ENCODE results near the gene DNAJB2.
A peak's percentile ranks its signal among the peaks of the same experiment; 100 is the strongest.

DNAJB2 gene

DNA sequence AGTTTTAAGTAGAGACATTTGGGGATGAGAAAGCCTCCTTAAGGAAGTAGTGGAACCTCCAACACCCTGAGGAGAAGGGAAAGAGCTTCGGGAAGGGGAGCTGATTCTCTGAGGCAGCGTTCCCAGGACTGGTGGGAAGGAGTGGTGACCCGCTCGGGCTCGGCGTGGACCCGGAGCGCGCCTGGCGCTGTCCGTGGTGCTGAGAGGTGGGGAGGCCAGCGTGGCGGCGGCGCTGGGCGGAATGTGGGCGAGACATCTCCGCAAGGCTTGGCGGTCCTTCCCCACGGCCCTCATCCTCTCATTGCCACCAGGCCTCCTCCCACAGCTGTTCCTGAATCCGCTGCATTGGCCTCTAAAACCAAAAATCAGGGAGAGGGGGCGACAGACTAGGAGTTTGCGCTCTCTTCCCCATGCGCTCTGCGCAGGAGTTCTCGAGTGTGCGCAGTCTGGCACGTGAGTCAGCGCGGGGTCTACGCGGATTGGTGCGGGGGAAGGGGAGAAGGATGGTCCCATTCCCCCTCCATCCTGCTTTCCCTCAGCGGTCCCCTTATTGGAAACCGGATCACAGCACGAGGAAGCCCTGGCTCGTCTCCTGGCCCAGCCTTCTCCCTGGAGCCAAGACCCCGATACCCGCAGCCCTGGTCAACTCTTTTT, 52.5 kb downstream of the DNAJB2 start:
- Histone ChIP-seq H4K20me1 (no peaks in the 10 kb centered on the region; a peak in 1 of 22 replicates), H3K36me3 (no peaks in the 10 kb centered on the region), H3K4me3 (no peak overlapping the region), H3K4me2 (no peak overlapping the region), H3K27me3 (no peaks in the 10 kb centered on the region), H3K27ac (no peak overlapping the region), H3K9me3 (replicated peaks in 1 of 11) (peaks cover 0 to 17% (median 0%) of the 10 kb centered on the region in 11 experiments; a peak in 7 of 22 replicates), H3K4me1 (peaks cover 0 to 36% (median 0%) of the 10 kb centered on the region in 10 experiments; a peak in 6 of 20 replicates), H3K9ac (no peak overlapping the region)
- TF ChIP-seq Cebpa-rat (IDR thresholded peaks at IDR 0.05) = no peak

DNA sequence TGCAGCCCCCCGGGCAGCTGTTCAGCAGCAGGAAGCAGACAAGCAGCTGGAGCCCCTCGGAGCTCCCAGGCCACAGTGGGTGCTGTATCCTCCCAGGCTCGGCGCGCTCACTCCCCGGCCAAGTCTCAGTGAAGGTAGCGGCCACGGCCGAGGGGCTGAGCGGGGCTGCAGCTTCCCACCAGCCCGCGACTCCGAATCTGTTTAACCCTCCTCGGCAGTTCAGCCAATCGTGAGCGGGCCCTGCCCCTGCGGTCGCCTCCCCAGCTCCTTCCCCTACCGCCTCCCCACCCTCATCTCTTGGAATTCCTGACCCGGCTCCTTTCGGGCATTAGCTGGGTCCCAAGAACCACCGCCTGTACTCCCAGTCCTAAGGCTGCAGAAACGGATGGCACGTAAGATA, 53.4 kb downstream of the DNAJB2 start, which contains the start of gene RESP18:
TSS of gene RESP18 (minus strand) at position 203 of the 400 bp plus-strand sequence.
- H4K20me1 ChIP-seq = no peaks in the 10 kb centered on the region; a peak in 1 of 22 replicates
- H3K4me3 ChIP-seq = no peak within 1 kb of the TSS
- peak within 1 kb of the TSS in 3 of 11 experiments; percentile 15 to 74 (median 39); a peak in 3 of 22 replicates for H3K27ac ChIP-seq
- peak within 1 kb of the TSS in 3 of 11 experiments; percentile 16 to 73 (median 47); a peak in 5 of 22 replicates for H3K4me2 ChIP-seq
- no peaks in the 10 kb centered on the region for H3K36me3 ChIP-seq
- H3K4me1 ChIP-seq = peaks cover 0 to 28% (median 0%) of the 10 kb centered on the region in 10 experiments; a peak in 6 of 20 replicates
- no peak for TF ChIP-seq Cebpa-rat (IDR thresholded peaks at IDR 0.05)
- H3K9me3 ChIP-seq (replicated peaks in 1 of 11) = peaks cover 0 to 26% (median 0%) of the 10 kb centered on the region in 11 experiments; a peak in 7 of 22 replicates
- peak within 1 kb of the TSS in 1 of 11 experiments; percentile 22; a peak in 1 of 22 replicates for H3K9ac ChIP-seq
- H3K27me3 ChIP-seq = no peaks in the 10 kb centered on the region

DNA sequence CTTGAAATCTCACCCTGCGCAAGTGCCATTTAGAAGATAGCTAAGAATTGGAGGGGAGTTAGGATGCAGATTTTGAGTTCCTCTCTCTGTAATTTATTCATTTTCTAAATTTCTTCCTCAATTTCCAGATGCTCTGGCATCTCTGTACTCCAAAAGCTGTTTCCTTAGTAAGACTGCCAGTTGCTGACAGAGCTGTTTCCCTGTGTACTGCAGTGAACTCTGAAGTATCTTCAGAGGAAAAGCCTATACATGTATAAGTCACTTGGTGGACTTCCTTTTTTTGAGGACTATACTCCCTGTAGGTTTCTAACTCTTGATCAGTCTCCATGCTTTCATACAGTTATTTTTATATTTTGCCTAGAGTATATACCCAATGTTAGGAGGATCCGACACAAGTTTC, 54.9 kb downstream of the DNAJB2 start:
- no peaks in the 10 kb centered on the region for H3K27me3 ChIP-seq
- peaks cover 0 to 26% (median 0%) of the 10 kb centered on the region in 10 experiments; a peak in 6 of 20 replicates for H3K4me1 ChIP-seq
- peak overlapping the region in 3 of 11 experiments; percentile 19 to 74 (median 61); a peak in 5 of 22 replicates for H3K4me2 ChIP-seq
- no peaks in the 10 kb centered on the region for H4K20me1 ChIP-seq
- H3K9ac ChIP-seq = peak overlapping the region in 2 of 11 experiments; percentile 40 to 49; a peak in 2 of 22 replicates
- no peak overlapping the region for H3K4me3 ChIP-seq
- no peaks in the 10 kb centered on the region for H3K36me3 ChIP-seq
- H3K27ac ChIP-seq = peak overlapping the region in 3 of 11 experiments; percentile 26 to 82 (median 74); a peak in 5 of 22 replicates
- TF ChIP-seq Cebpa-rat (IDR thresholded peaks at IDR 0.05) = no peak
- peaks cover 0 to 26% (median 0%) of the 10 kb centered on the region in 11 experiments; a peak in 7 of 22 replicates for H3K9me3 ChIP-seq (replicated peaks in 1 of 11)

DNA sequence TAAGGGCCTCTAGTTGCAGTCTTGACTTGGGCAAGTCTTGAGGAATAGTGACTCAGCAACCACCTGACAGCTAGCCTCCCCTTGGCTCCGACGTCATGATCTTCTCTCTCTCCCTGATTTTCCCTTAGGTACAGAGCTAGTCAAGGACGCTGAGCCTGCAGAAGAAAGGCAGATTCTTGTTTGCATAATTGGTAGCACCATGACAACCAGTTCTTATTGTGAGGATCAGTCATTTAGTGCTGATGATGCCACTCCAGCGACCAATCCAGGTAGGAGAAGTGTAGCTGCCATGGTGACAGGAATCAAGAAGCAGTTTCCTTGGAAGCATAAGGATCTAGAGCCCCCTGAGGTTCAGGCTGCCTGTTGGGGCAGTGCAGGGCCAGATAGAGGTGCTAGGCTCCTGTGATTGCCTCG, 56.2 kb downstream of the DNAJB2 start:
- Histone ChIP-seq H3K36me3 (no peaks in the 10 kb centered on the region), H4K20me1 (no peaks in the 10 kb centered on the region), H3K27me3 (no peaks in the 10 kb centered on the region), H3K4me2 (peak overlapping the region in 2 of 11 experiments; percentile 61 to 74; a peak in 4 of 22 replicates), H3K4me1 (peaks cover 0 to 26% (median 0%) of the 10 kb centered on the region in 10 experiments; a peak in 6 of 20 replicates), H3K9me3 (replicated peaks in 1 of 11) (peaks cover 0 to 26% (median 0%) of the 10 kb centered on the region in 11 experiments; a peak in 7 of 22 replicates), H3K27ac (peak overlapping the region in 2 of 11 experiments; percentile 74 to 82; a peak in 2 of 22 replicates), H3K4me3 (no peak overlapping the region), H3K9ac (no peak overlapping the region)
- TF ChIP-seq Cebpa-rat (IDR thresholded peaks at IDR 0.05) = no peak

Data from BLaER1 treated with 17β-estradiol and CSF1 and Interleukin-3, amounts not matched to agents 10 nM and 100 nM (cell line).